PC-9 (cell line): Measurements from ENCODE around the gene ANP32A.

Experiments
- CTCF ChIP-seq: fragments of 200-600 bp; sonication (generic); conservative IDR thresholded peaks from 2 replicates; pipeline ENCODE4 v1.6.1; 2017; ENCODE audit warnings: mixed run types, antibody characterized with exemption, mild to moderate bottlenecking, moderate library complexity
- EZH2 ChIP-seq: fragments of 200-600 bp; sonication (generic); IDR thresholded peaks from 2 replicates; pipeline ENCODE4 v1.8.0; 2017; ENCODE audit warnings: antibody characterized with exemption, low read depth

DNA sequence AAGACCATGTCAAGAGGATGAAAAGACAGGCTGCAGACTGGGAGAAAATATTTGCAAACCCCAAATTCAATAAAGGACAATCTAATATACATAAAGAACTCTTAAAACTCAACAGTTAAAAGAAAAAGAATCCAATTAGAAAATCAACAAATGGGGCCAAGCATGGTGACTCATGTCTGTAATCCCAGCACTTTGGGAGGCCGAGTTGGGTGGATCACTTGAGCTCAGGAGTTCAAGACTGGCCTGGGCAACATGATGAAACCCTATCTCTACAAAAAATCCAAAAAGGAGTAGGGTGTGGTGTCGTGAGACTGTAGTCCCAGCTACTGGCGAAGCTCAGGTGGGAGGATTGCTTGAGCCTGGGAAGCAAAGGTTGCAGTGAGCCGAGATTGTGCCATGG lies 57.6 kb downstream of the ANP32A start:
- TF ChIP-seq CTCF (no peak), EZH2 (no peak)
